Daoy (cell line): Measurements from ENCODE around the gene HABP2. TPM values are rescaled to one million over a fixed set of nuclear protein-coding genes. Genes with fewer than 3 reads are reported as not detected.

Experiments used
- DNase-seq: peaks from one replicate; pipeline ENCODE4 v3.0.0-alpha.2; 2015; ENCODE audit warnings: low read depth
- total RNA-seq: library from RNA; depleted of rRNA; stranded (reverse); fragments of >200 nt; shearing (Covaris generic); gene quantifications from 2 replicates; pipeline ENCODE4 v1.2.3, GENCODE V29; 2014

The HABP2 gene
- total RNA-seq, 1 experiment from 2014 or later: not detected

DNA sequence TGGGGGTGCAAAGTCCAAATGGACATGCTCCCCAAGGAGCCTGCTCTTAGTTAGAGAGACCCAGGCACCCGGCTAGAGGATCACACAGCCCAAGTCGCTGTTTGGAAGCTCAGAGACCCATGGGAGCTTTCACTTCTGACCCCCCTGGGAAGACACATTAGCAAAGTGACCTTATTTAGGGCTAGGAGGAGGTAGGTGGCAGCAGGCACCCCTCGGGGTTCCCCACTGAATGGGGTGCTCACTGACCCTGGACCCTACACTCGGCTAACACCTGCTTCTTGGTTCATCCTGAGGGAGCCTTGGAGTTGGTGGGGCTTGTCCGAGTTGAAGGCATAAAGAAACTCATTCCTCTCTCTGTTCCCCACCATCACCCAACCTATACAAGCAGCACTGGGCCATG lies 27.1 kb upstream of the HABP2 start:
- no peak for DNase-seq

- peak; percentile 45 for DNase-seq
These were observed 25.5 kb upstream of the HABP2 start for GRCh38 chr10:113527211-113527906.

- no peak for DNase-seq
These were observed 24.0 kb upstream of the HABP2 start for GRCh38 chr10:113528876-113529275.

- DNase-seq: no peak
These were observed 23.3 kb upstream of the HABP2 start for GRCh38 chr10:113529575-113529974.

- DNase-seq: no peak
These were observed 22.4 kb upstream of the HABP2 start for GRCh38 chr10:113530476-113530875.

GRCh38 chr10:113532724-113533123 lies 20.1 kb upstream of the HABP2 start:
- no peak for DNase-seq

DNA sequence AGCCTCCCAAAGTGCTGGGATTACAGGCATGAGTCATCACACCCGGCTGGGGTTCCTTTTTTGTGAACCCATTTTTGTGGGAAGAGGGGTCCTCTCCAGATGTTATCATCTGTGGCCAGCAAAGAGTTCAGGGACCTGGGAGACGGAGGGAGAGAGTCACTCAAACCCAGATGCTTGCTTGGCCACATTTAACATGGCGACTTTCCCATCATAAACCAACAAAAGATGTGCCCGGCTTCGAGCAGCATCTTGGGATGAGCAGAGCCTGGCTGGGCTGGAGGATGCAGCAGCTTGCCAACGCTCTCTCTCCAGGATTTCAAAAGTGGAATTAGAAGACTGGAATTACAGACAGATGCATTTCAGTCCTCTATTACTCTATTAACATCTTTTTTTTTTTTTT lies 19.1 kb upstream of the HABP2 start:
- no peak for DNase-seq

- peak; percentile 61 for DNase-seq
These were observed 18.4 kb upstream of the HABP2 start for GRCh38 chr10:113534423-113534822.

- no peak for DNase-seq
These were observed 15.2 kb upstream of the HABP2 start for GRCh38 chr10:113537672-113538071.

GRCh38 chr10:113538151-113538550 lies 14.7 kb upstream of the HABP2 start:
- DNase-seq: no peak

- DNase-seq: peak; percentile 64
These were observed 13.1 kb upstream of the HABP2 start for GRCh38 chr10:113539789-113540188.

GRCh38 chr10:113540845-113541548 lies 11.9 kb upstream of the HABP2 start:
- no peak for DNase-seq

GRCh38 chr10:113541549-113541927 lies 11.3 kb upstream of the HABP2 start:
- no peak for DNase-seq

GRCh38 chr10:113543107-113543955 lies 9.5 kb upstream of the HABP2 start:
- no peak for DNase-seq

DNA sequence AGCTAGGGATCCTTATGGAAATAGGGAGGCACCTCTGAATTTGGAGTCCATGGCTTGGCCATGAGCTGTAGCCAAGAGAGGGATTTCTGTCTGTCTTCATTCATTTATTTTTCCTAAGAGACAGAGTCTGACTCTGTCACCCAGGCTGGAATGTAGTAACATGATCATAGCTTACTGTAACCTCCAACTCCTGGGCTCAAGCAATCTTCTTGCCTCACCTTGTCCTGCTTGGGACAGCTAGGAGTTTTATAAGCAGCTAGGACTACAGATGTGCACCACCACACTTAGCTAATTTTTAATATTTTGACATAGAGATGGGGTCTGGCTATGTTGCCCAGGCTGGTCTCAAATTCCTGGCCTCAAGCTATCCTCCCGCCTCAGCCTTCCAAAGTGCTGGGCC lies 8.5 kb upstream of the HABP2 start:
- no peak for DNase-seq

- no peak for DNase-seq
These were observed 5.4 kb upstream of the HABP2 start for GRCh38 chr10:113547426-113547825.

- DNase-seq: no peak
These were observed 3.0 kb upstream of the HABP2 start for GRCh38 chr10:113549856-113550255.

- DNase-seq: peak; percentile 23
These were observed 2.5 kb upstream of the HABP2 start for GRCh38 chr10:113550365-113550764.

DNA sequence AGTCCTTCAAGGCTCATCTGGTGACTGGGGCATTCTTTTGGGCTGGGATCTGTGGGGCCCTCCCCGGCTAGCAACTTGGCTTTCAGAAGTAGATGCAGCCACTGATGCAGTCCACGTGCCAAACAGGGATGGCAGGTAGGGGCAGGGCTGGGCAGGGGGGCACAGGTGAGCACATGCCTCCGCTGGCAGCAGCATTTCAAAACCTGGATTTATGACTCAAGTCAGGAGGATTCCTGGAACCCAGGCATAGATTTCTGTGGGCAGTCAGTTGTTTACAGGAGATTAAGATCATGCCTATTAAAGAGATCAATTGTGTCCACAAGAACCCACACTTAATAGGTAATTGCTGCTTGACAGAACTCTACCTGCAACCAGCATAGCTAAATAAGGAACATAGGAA lies 839 bp upstream of the HABP2 start:
- no peak for DNase-seq

GRCh38 chr10:113553149-113553548 lies 296 bp downstream of the HABP2 start:
- no peak for DNase-seq

DNA sequence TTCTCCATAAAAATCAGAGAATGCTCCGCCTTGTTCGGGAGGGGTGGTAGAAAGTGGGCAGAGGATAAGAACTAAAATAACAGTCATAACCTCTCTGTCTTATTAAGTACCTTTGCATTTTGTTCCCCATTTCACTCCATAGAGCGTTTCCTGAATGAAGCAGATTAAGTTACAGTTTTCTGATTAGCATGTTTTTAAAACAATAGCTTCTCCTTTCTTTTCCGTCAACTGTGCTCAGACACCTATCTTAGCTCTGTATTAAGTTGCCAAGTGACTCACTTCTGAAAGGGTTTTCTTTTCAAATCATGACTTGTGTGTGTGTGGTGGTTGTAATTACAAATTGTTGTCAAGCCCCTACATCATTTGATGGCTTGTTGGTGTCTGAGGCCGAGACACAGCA lies 1.4 kb downstream of the HABP2 start:
- peak; percentile 6 for DNase-seq

DNA sequence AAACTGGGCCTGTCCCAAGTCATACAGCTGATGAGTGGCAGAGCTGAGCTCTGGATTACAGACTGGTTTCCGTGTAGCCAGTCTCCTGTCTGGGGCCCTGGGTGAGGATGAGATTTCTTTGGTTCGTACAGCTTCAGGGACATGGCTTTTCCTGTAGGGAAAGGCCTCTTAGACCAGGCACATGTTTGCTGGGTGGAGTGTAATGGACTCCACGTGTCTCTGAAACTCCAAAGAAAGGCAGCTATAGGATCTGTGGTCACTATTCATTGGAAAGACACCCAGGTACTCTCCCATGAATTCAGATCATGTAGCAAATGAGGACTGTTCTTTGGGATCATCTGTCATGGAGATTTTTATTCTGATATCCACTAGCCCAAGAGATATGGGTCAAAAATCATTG lies 2.4 kb downstream of the HABP2 start:
- no peak for DNase-seq

DNA sequence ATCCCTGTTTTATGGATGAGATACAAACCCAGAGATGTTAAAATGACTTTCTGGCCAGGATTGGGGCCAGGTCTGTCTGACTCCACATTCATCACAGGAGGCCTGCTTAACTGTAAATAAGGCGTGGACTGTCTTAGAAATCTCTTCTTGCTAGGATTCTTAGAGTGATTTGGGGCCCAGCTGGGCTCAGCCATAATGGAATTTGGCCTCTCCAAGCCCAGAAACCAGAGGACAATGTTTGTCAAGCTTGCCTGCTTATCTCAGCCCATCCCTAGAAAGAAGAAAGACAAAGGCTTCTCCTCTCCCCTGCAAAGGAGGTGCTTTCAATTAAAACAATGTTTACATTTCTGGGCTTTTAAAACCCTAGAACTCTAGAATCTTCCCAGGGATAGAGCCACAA lies 2.9 kb downstream of the HABP2 start:
- DNase-seq: no peak
